Muscle layer of duodenum (tissue), 2 donors: ENCODE measurements around the gene NMD3.
"Not testable (repeated sequence)": the region's sequence is repeated elsewhere in the genome, so short reads cannot be mapped to it uniquely, and the experiment has no call there.

Source experiments
- H3K27ac ChIP-seq: one replicate; pipeline ENCODE4 v1.7.0; 2013; ENCODE audit warnings: mild to moderate bottlenecking, low read length
- H3K27me3 ChIP-seq: one replicate; pipeline ENCODE4 v1.7.0; 2013; ENCODE audit warnings: low read depth, mild to moderate bottlenecking, control low read depth, low read length
- H3K36me3 ChIP-seq, 2 donors: one replicate each; pipeline ENCODE4 v1.7.0; 2013; ENCODE audit warnings: low read length in 2 of 2, control low read depth in 1 of 2, mild to moderate bottlenecking in 1 of 2; ENCODE audit not compliant: insufficient read depth in 2 of 2, control insufficient read depth in 1 of 2
- H3K4me1 ChIP-seq, 2 donors: one replicate each; pipeline ENCODE4 v1.7.0; 2013; ENCODE audit warnings: low read length in 2 of 2, mild to moderate bottlenecking in 2 of 2, control low read depth in 1 of 2, moderate library complexity in 1 of 2; ENCODE audit not compliant: insufficient read depth in 2 of 2, control insufficient read depth in 1 of 2
- H3K4me3 ChIP-seq, 2 donors: one replicate each; pipeline ENCODE4 v1.7.0; 2013; ENCODE audit warnings: low read length in 2 of 2, low read depth in 1 of 2, mild to moderate bottlenecking in 1 of 2
- H3K9me3 ChIP-seq, 2 donors: one replicate each; pipeline ENCODE4 v1.7.0; 2013; ENCODE audit warnings: low read length in 2 of 2, control low read depth in 1 of 2, mild to moderate bottlenecking in 1 of 2; ENCODE audit not compliant: control insufficient read depth in 1 of 2
- donor health status: healthy.

NMD3 gene

GRCh38 chr3:161220850-161221753 lies at the start of gene NMD3:
NMD3 (plus strand) TSS chr3:161221311; CDS start chr3:161222014, 703 bp downstream.
- H3K36me3 ChIP-seq: peaks cover 0 to 7% of the 10 kb centered on the region in 2 donors
- H3K27me3 ChIP-seq: no peaks in the 10 kb centered on the region
- H3K4me1 ChIP-seq: peaks cover 13 to 25% of the 10 kb centered on the region in 2 donors
- peak within 1 kb of the TSS; percentile 72 to 89 for H3K4me3 ChIP-seq
- no peaks in the 10 kb centered on the region for H3K9me3 ChIP-seq
- peak within 1 kb of the TSS; percentile 84 for H3K27ac ChIP-seq

- Histone ChIP-seq H3K4me1 (peaks cover 0 to 4% of the 10 kb centered on the region in 2 donors), H3K4me3 (no peak overlapping the region), H3K36me3 (no peaks in the 10 kb centered on the region), H3K9me3 (no peaks in the 10 kb centered on the region), H3K27ac (no peak overlapping the region), H3K27me3 (no peaks in the 10 kb centered on the region)
These were observed 49.2 kb upstream of the NMD3 start for GRCh38 chr3:161171639-161172552.

- Histone ChIP-seq H3K27ac (no peak overlapping the region), H3K4me1 (peaks cover 0 to 4% of the 10 kb centered on the region in 2 donors)
These were observed 45.6 kb upstream of the NMD3 start for GRCh38 chr3:161175506-161175905.

GRCh38 chr3:161177991-161178390 lies 43.1 kb upstream of the NMD3 start:
- Histone ChIP-seq H3K9me3 (no peaks in the 10 kb centered on the region), H3K27ac (no peak overlapping the region), H3K36me3 (no peaks in the 10 kb centered on the region), H3K27me3 (no peaks in the 10 kb centered on the region), H3K4me3 (no peak overlapping the region), H3K4me1 (no peaks in the 10 kb centered on the region)

More at GRCh38 chr3:161175506-161175905, 45.6 kb upstream of the NMD3 start:
- H3K9me3 ChIP-seq: no peaks in the 10 kb centered on the region
- H3K4me3 ChIP-seq: no peak overlapping the region
- no peaks in the 10 kb centered on the region for H3K27me3 ChIP-seq
- H3K36me3 ChIP-seq: no peaks in the 10 kb centered on the region

GRCh38 chr3:161181371-161181770 lies 39.7 kb upstream of the NMD3 start:
- not testable (repeated sequence) for H3K4me1 ChIP-seq, H3K4me3 ChIP-seq, H3K36me3 ChIP-seq, H3K9me3 ChIP-seq, H3K27ac ChIP-seq, H3K27me3 ChIP-seq

GRCh38 chr3:161187046-161187445 lies 34.1 kb upstream of the NMD3 start:
- H3K4me3 ChIP-seq: no peak overlapping the region
- no peaks in the 10 kb centered on the region for H3K36me3 ChIP-seq
- no peaks in the 10 kb centered on the region for H3K4me1 ChIP-seq
- H3K27me3 ChIP-seq: no peaks in the 10 kb centered on the region
- H3K27ac ChIP-seq: no peak overlapping the region
- H3K9me3 ChIP-seq: no peaks in the 10 kb centered on the region

- H3K9me3 ChIP-seq: peaks cover 0 to 2% of the 10 kb centered on the region in 2 donors
These were observed 23.0 kb upstream of the NMD3 start for GRCh38 chr3:161197855-161198850.

GRCh38 chr3:161199926-161200325 lies 21.2 kb upstream of the NMD3 start:
- no peak overlapping the region for H3K4me3 ChIP-seq
- no peaks in the 10 kb centered on the region for H3K27me3 ChIP-seq
- H3K4me1 ChIP-seq: no peaks in the 10 kb centered on the region
- H3K9me3 ChIP-seq: peaks cover 0 to 2% of the 10 kb centered on the region in 2 donors
- no peak overlapping the region for H3K27ac ChIP-seq
- H3K36me3 ChIP-seq: no peaks in the 10 kb centered on the region

More at GRCh38 chr3:161197855-161198850, 23.0 kb upstream of the NMD3 start:
- Histone ChIP-seq H3K27ac (no peak overlapping the region), H3K36me3 (no peaks in the 10 kb centered on the region), H3K4me1 (no peaks in the 10 kb centered on the region), H3K4me3 (no peak overlapping the region), H3K27me3 (no peaks in the 10 kb centered on the region)

GRCh38 chr3:161203485-161204098 lies 17.5 kb upstream of the NMD3 start:
- no peaks in the 10 kb centered on the region for H3K27me3 ChIP-seq
- H3K9me3 ChIP-seq: no peaks in the 10 kb centered on the region
- H3K36me3 ChIP-seq: no peaks in the 10 kb centered on the region
- H3K4me1 ChIP-seq: no peaks in the 10 kb centered on the region
- no peak overlapping the region for H3K27ac ChIP-seq
- H3K4me3 ChIP-seq: no peak overlapping the region

GRCh38 chr3:161208931-161209330 lies 12.2 kb upstream of the NMD3 start:
- Histone ChIP-seq H3K4me1 (no peaks in the 10 kb centered on the region), H3K27ac (no peak overlapping the region), H3K4me3 (no peak overlapping the region), H3K27me3 (no peaks in the 10 kb centered on the region), H3K36me3 (no peaks in the 10 kb centered on the region), H3K9me3 (no peaks in the 10 kb centered on the region)
